PFSK-1 (cell line): Measurements from ENCODE around the gene LRRC63.

ENCODE experiments used
- FOXP2 ChIP-seq: optimal IDR thresholded peaks from 2 replicates; pipeline ENCODE3; 2011; ENCODE audit warnings: borderline replicate concordance, control low read depth, inconsistent platforms; ENCODE audit not compliant: insufficient read depth; ENCODE audit errors: extremely low read length, extremely low read depth
- POLR2AphosphoS5 ChIP-seq: IDR thresholded peaks from 2 replicates; pipeline ENCODE4 v1.6.1; 2012; ENCODE audit warnings: low read depth, mild to moderate bottlenecking, control low read depth, low read length, moderate library complexity
- SIN3A ChIP-seq: IDR thresholded peaks from 2 replicates; pipeline ENCODE4 v1.6.1; 2012; ENCODE audit warnings: mild to moderate bottlenecking, low read length, moderate library complexity, borderline replicate concordance; ENCODE audit not compliant: insufficient read depth
- TAF1 ChIP-seq: IDR thresholded peaks from 2 replicates; pipeline ENCODE4 v1.6.1; 2012; ENCODE audit warnings: low read length, control low read depth, borderline replicate concordance; ENCODE audit not compliant: insufficient read depth
- TF ChIP-seq, protein P1 (sequence below), 2 experiments: IDR thresholded peaks; 2 replicates each; pipeline versions ENCODE4 v1.6.1 to v1.8.0; 2011 to 2012; ENCODE audit warnings: low read depth in 2 of 2, low read length in 2 of 2, control low read depth in 1 of 2, inconsistent platforms in 1 of 2, mild to moderate bottlenecking in 1 of 2, moderate library complexity in 1 of 2; ENCODE audit not compliant: insufficient read depth in 1 of 2

LRRC63 gene

DNA sequence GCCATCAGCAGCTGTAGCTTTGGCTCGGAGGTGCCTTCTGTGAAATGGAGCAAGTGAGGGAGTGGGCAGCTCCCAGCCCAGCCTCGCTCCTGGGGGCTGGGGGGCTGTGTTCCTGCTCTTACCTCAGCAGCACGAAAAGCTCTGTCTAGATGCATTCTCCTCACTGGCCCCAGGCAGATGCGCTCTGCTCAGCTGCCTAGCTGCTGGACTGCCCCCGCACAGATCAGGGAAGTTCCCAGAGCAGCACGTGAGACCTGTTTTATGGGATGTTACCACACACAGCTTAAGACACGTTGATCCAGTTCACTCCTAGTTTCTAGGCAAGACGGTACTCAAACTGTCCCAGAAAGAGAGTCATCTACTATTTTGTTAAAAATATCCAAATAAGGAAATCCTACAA is 43.4 kb upstream of the LRRC63 start:
- TF ChIP-seq FOXP2 (no peak), SIN3A (no peak), TAF1 (no peak), POLR2AphosphoS5 (no peak)
- TF ChIP-seq, protein P1, sequence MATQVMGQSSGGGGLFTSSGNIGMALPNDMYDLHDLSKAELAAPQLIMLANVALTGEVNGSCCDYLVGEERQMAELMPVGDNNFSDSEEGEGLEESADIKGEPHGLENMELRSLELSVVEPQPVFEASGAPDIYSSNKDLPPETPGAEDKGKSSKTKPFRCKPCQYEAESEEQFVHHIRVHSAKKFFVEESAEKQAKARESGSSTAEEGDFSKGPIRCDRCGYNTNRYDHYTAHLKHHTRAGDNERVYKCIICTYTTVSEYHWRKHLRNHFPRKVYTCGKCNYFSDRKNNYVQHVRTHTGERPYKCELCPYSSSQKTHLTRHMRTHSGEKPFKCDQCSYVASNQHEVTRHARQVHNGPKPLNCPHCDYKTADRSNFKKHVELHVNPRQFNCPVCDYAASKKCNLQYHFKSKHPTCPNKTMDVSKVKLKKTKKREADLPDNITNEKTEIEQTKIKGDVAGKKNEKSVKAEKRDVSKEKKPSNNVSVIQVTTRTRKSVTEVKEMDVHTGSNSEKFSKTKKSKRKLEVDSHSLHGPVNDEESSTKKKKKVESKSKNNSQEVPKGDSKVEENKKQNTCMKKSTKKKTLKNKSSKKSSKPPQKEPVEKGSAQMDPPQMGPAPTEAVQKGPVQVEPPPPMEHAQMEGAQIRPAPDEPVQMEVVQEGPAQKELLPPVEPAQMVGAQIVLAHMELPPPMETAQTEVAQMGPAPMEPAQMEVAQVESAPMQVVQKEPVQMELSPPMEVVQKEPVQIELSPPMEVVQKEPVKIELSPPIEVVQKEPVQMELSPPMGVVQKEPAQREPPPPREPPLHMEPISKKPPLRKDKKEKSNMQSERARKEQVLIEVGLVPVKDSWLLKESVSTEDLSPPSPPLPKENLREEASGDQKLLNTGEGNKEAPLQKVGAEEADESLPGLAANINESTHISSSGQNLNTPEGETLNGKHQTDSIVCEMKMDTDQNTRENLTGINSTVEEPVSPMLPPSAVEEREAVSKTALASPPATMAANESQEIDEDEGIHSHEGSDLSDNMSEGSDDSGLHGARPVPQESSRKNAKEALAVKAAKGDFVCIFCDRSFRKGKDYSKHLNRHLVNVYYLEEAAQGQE (IDR thresholded peaks at IDR 0.05; ENCODE audit: insufficient read depth in 1 of 2, low read depth in 2 of 2, low read length in 2 of 2): no peak

DNA sequence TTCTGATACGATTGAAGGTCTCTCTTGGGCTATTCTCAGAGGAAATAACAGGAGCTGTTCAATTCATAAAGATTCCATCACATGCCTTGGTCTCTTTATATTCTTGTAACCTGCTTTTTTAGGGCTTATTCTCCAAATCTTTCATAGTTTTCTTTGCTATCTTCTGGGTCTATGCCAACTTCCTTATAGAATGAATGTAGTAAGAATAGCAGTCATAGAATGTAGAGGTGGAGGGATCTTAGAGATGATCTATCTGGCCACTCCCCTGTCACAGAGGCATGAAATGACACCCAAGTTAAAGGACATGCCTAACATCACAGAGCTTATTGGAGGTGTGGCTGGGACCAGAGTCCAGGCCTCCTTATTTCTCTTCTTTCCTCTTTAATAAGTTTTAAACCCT is 42.9 kb upstream of the LRRC63 start:
- TF ChIP-seq, protein P1 (IDR thresholded peaks at IDR 0.05; ENCODE audit: insufficient read depth in 1 of 2, low read depth in 2 of 2, low read length in 2 of 2): no peak

DNA sequence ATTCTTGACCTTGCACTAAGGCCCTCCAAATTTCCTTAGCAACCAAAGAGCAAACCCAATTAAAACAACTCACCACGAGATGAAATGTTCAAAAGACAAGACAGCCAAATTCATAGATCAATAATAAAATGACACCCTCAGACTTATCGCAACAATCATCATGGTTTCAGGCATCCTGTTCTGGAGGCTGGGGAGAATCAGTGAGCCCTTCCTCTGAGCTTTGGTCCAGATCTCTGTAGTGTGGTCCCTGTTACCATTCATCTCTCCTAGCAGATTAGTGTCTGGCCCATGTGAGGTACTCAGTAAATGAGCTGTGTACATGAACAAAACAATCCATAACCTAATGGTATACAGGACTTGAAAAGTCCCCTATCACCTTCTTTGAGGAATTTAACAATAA is 42.0 kb upstream of the LRRC63 start:
- TF ChIP-seq SIN3A: no peak
- no peak for TF ChIP-seq POLR2AphosphoS5
- TF ChIP-seq FOXP2: no peak
- no peak for TF ChIP-seq TAF1
- TF ChIP-seq, protein P1 (IDR thresholded peaks at IDR 0.05; ENCODE audit: insufficient read depth in 1 of 2, low read depth in 2 of 2, low read length in 2 of 2): no peak

DNA sequence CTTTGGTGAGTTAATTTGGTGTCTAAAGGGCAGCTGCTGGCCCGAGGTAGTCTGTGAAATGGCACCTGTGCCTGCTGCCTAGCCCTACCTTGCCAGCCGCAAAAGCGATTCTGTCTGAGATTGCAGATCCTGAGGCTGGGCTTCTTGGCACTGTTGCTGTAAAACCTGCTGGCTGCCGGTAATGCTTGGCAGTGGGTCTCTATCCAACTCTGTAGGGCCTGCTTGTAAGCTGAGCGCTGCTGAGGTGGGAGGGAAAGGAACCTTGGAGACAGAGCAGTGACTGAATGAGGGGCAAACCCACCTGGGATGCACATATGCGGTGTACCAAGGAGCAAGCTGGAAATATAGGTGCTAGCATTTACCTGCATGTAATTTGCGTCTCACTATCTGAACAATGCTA is 41.5 kb upstream of the LRRC63 start:
- TF ChIP-seq, protein P1 (IDR thresholded peaks at IDR 0.05; ENCODE audit: insufficient read depth in 1 of 2, low read depth in 2 of 2, low read length in 2 of 2): no peak
- TF ChIP-seq SIN3A: no peak
- no peak for TF ChIP-seq FOXP2
- TF ChIP-seq POLR2AphosphoS5: no peak
- TF ChIP-seq TAF1: no peak

DNA sequence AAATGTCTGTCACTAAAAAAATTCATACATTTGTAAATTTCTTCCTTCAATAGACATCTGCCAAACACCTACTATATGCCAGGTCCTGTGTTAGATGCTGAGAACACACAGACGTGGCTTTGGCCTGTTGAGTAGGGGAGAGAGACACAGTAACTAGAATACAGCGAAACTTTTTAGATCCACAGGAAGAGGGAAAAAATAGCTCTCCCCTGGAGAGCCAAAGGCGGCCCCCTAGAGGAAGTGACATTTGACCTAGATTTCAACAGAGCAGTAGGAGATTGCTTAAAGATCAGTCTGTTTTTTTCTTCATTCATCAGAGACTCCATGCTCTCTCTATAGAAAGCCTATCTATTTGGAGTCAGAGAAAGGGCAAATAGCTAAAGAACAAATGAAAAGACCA is 41.0 kb upstream of the LRRC63 start:
- TF ChIP-seq FOXP2 (no peak), POLR2AphosphoS5 (no peak), TAF1 (no peak), SIN3A (no peak)
- TF ChIP-seq, protein P1 (IDR thresholded peaks at IDR 0.05; ENCODE audit: insufficient read depth in 1 of 2, low read depth in 2 of 2, low read length in 2 of 2): no peak
